OCI-LY7 (cell line): ENCODE results near the gene PARVB. TPM values are rescaled to one million over a fixed set of nuclear protein-coding genes. Genes with fewer than 3 reads are reported as not detected.
"Not testable (repeated sequence)": the region's sequence is repeated elsewhere in the genome, so short reads cannot be mapped to it uniquely, and the experiment has no call there.

Experiments used
- BruUV-seq: library from RNA; stranded (reverse); fragments of 400-500 nt; replicated peaks from 2 replicates; lab custom pipeline; 2021; lab: Mats Ljungman, UMichigan
- CTCF ChIA-PET: fragments of 300-600 bp; sonication (Branson Sonifier 250); formaldehyde crosslinking; loops from one replicate; lab custom pipeline; 2022; ENCODE audit warnings: antibody characterized with exemption; ENCODE audit not compliant: unreplicated experiment; lab: Charles Lee
- POLR2A ChIA-PET: fragments of 300-600 bp; sonication (Branson Sonifier 250); formaldehyde crosslinking; loops from one replicate; lab custom pipeline; 2022; ENCODE audit warnings: antibody characterized with exemption; lab: Charles Lee
- DNase-seq: peaks from one replicate; pipeline ENCODE4 v3.0.0-alpha.2; 2015; ENCODE audit warnings: low spot score
- H2AFZ ChIP-seq: fragments of 200-600 bp; sonication (generic), shearing (Covaris generic); 2 replicates; pipeline ENCODE4 v1.6.1; 2014; ENCODE audit warnings: mild to moderate bottlenecking, antibody characterized with exemption, low read length, moderate library complexity
- H3K27ac ChIP-seq: fragments of 200-600 bp; sonication (generic); 2 replicates; pipeline ENCODE4 v1.5.1; 2014; ENCODE audit warnings: mixed run types, low read depth, mild to moderate bottlenecking, moderate library complexity, low read length, inconsistent platforms; ENCODE audit not compliant: poor library complexity, severe bottlenecking
- H3K36me3 ChIP-seq: fragments of 200-600 bp; sonication (generic); 2 replicates; pipeline ENCODE4 v1.6.1; 2014; ENCODE audit warnings: mild to moderate bottlenecking, antibody characterized with exemption, low read length, moderate library complexity, mixed read lengths; ENCODE audit not compliant: insufficient read depth
- H3K4me1 ChIP-seq: fragments of 200-600 bp; sonication (generic); 2 replicates; pipeline ENCODE4 v1.5.1; 2014; ENCODE audit warnings: mild to moderate bottlenecking, low read length; ENCODE audit not compliant: insufficient read depth, poor library complexity, severe bottlenecking
- H3K4me2 ChIP-seq: fragments of 200-600 bp; sonication (generic); 2 replicates; pipeline ENCODE4 v1.6.1; 2014; ENCODE audit warnings: mild to moderate bottlenecking, low read length
- H3K4me3 ChIP-seq: fragments of 200-600 bp; sonication (generic); 2 replicates; pipeline ENCODE4 v1.5.1; 2014; ENCODE audit warnings: mild to moderate bottlenecking, low read depth, low read length; ENCODE audit not compliant: poor library complexity, severe bottlenecking
- H3K79me2 ChIP-seq: fragments of 200-600 bp; sonication (generic); 2 replicates; pipeline ENCODE4 v1.6.1; 2016; ENCODE audit warnings: low read depth, mild to moderate bottlenecking, low read length, moderate library complexity, mixed read lengths; ENCODE audit not compliant: insufficient read depth
- H3K9me2 ChIP-seq: fragments of 200-600 bp; sonication (generic); 2 replicates; pipeline ENCODE4 v1.6.1; 2016; ENCODE audit warnings: mild to moderate bottlenecking, low read length, mixed read lengths; ENCODE audit not compliant: insufficient read depth
- H3K9me3 ChIP-seq: fragments of 200-600 bp; sonication (generic); 2 replicates; pipeline ENCODE4 v1.6.1; 2014; ENCODE audit warnings: mild to moderate bottlenecking, mixed run types, low read length, mixed read lengths
- H4K20me1 ChIP-seq: fragments of 200-600 bp; sonication (generic); 2 replicates; pipeline ENCODE4 v1.6.1; 2014; ENCODE audit warnings: mild to moderate bottlenecking, antibody characterized with exemption, low read length, moderate library complexity, mixed read lengths; ENCODE audit not compliant: insufficient read depth
- CTCF ChIP-seq: fragments of 200-600 bp; sonication (generic); conservative IDR thresholded peaks from 2 replicates; pipeline ENCODE4 v1.5.1; 2014; ENCODE audit warnings: mild to moderate bottlenecking, antibody characterized with exemption, low read length, moderate library complexity, mixed read lengths
- EZH2phosphoT487 ChIP-seq: fragments of 200-600 bp; sonication (generic); IDR thresholded peaks from 2 replicates; pipeline ENCODE4 v1.6.1; 2018; ENCODE audit warnings: low read depth, borderline replicate concordance, mild to moderate bottlenecking, mixed run types, antibody characterized with exemption, low read length, moderate library complexity, mixed read lengths
- intact Hi-C: fragments of 100-400 bp; cut with micrococcal nuclease; formaldehyde crosslinking; loops from one replicate; pipeline ENCODE4 v1.10.0; 2022; ENCODE audit not compliant: unreplicated experiment
- total RNA-seq, 2 experiments: library from RNA; depleted of rRNA in 1 of 2; stranded (reverse); fragments of >200 nt in 1 of 2; shearing (Covaris generic) in 1 of 2; gene quantifications; 2 replicates each; pipeline ENCODE4 v1.2.3, GENCODE V29; 2014 to 2022

PARVB gene
- total RNA-seq, 2 experiments from 2014 or later: 0.34 TPM; not detected in 1

GRCh38 chr22:44055805-44056204 is 31.7 kb downstream of the PARVB start:
- H2AFZ ChIP-seq: no peak overlapping the region
- no TSS peak for BruUV-seq
- H3K79me2 ChIP-seq: no peaks in the 10 kb centered on the region
- no peak overlapping the region for H3K4me3 ChIP-seq
- ChIA-PET CTCF (no interaction called here), POLR2A (no interaction called here)
- no peaks in the 10 kb centered on the region for H3K9me2 ChIP-seq
- no peak overlapping the region for H3K4me2 ChIP-seq
- no peaks in the 10 kb centered on the region for H3K9me3 ChIP-seq
- TF ChIP-seq EZH2phosphoT487: no peak
- no peak for TF ChIP-seq CTCF
- H4K20me1 ChIP-seq: no peaks in the 10 kb centered on the region
- intact Hi-C loops: no loop called here
- no peaks in the 10 kb centered on the region for H3K4me1 ChIP-seq
- no peak for DNase-seq
- no peak overlapping the region for H3K27ac ChIP-seq
- no peaks in the 10 kb centered on the region for H3K36me3 ChIP-seq

GRCh38 chr22:44056649-44057048 is 32.5 kb downstream of the PARVB start:
- POLR2A ChIA-PET, BruUV-seq, CTCF ChIA-PET: not testable (repeated sequence)

GRCh38 chr22:44057401-44057987 is 33.4 kb downstream of the PARVB start:
- no peak for DNase-seq
- Histone ChIP-seq H3K9me2 (no peaks in the 10 kb centered on the region), H3K9me3 (no peaks in the 10 kb centered on the region), H3K4me3 (no peak overlapping the region), H3K36me3 (no peaks in the 10 kb centered on the region), H2AFZ (no peak overlapping the region), H3K4me2 (no peak overlapping the region), H3K79me2 (no peaks in the 10 kb centered on the region), H4K20me1 (no peaks in the 10 kb centered on the region), H3K4me1 (no peaks in the 10 kb centered on the region), H3K27ac (no peak overlapping the region)
- POLR2A ChIA-PET: no interaction called here
- intact Hi-C loops: no loop called here
- TF ChIP-seq EZH2phosphoT487 (no peak), CTCF (no peak)
- no TSS peak for BruUV-seq
- CTCF ChIA-PET: no interaction called here

More at GRCh38 chr22:44056649-44057048, 32.5 kb downstream of the PARVB start:
- H3K4me3 ChIP-seq, H3K27ac ChIP-seq, H3K79me2 ChIP-seq, H3K4me2 ChIP-seq, DNase-seq, H3K9me3 ChIP-seq, H3K4me1 ChIP-seq, H3K9me2 ChIP-seq, H4K20me1 ChIP-seq, intact Hi-C loops, H2AFZ ChIP-seq, H3K36me3 ChIP-seq: not testable (repeated sequence)
